ENCODE data around the gene SLC51A. TPM values are rescaled to one million over a fixed set of nuclear protein-coding genes. Genes with fewer than 3 reads are reported as not detected.

Gene SLC51A
- total RNA-seq, 1 experiment from 2014 or later, result 6.9 TPM

GRCh38 chr3:196184881-196185280, 31.5 kb upstream of the SLC51A start:
- DNase-seq (ENCODE audit: low spot score) (no peak), ATAC-seq (no peak)
- no peaks in the 10 kb centered on the region for H3K9me3 Mint-ChIP-seq
- no peak overlapping the region for H3K4me3 Mint-ChIP-seq
- no peak overlapping the region for H3K27ac Mint-ChIP-seq
- H3K27me3 Mint-ChIP-seq (ENCODE audit: low read depth), result no peaks in the 10 kb centered on the region
- H3K36me3 Mint-ChIP-seq, result no peaks in the 10 kb centered on the region
- POLR2A ChIA-PET, result no interaction called here
- CTCF ChIA-PET, result interaction anchor here (3.2 kb wide), 1 partner anchor 111 kb away, joined by 26 read pairs; no protein-coding TSS in a partner anchor
- TF ChIP-seq JAZF1 (CRISPR knock-in tag; IDR thresholded peaks at IDR 0.05) (no peak), NFYB (CRISPR knock-in tag; conservative IDR thresholded peaks at IDR 0.05; ENCODE audit: low read depth) (no peak), PREB (CRISPR knock-in tag; IDR thresholded peaks at IDR 0.05; ENCODE audit: borderline replicate concordance) (no peak), HMGA2 (CRISPR knock-in tag; IDR thresholded peaks at IDR 0.05) (no peak), HMGXB4 (CRISPR knock-in tag; IDR thresholded peaks at IDR 0.05) (no peak), STAT6 (CRISPR knock-in tag; conservative IDR thresholded peaks at IDR 0.05; ENCODE audit: low read depth) (no peak), ZNF396 (CRISPR knock-in tag; IDR thresholded peaks at IDR 0.05; ENCODE audit: borderline replicate concordance) (no peak), ZNF416 (CRISPR knock-in tag; IDR thresholded peaks at IDR 0.05) (no peak), NFE2L1 (CRISPR knock-in tag; IDR thresholded peaks at IDR 0.05) (no peak), KAT7 (CRISPR knock-in tag; IDR thresholded peaks at IDR 0.05; ENCODE audit: borderline replicate concordance) (no peak), ATF2 (CRISPR knock-in tag; IDR thresholded peaks at IDR 0.05; ENCODE audit: borderline replicate concordance, low read depth) (no peak), PRRX2 (CRISPR knock-in tag; IDR thresholded peaks at IDR 0.05) (no peak), AFF4 (CRISPR knock-in tag; IDR thresholded peaks at IDR 0.05; ENCODE audit: borderline replicate concordance) (no peak), EMX1 (CRISPR knock-in tag; IDR thresholded peaks at IDR 0.05) (no peak), GTF2I (CRISPR knock-in tag; conservative IDR thresholded peaks at IDR 0.05) (no peak), TP53 (CRISPR knock-in tag; IDR thresholded peaks at IDR 0.05) (no peak), MYBL2 (CRISPR knock-in tag; IDR thresholded peaks at IDR 0.05) (no peak), ZNF532 (CRISPR knock-in tag; IDR thresholded peaks at IDR 0.05; ENCODE audit: borderline replicate concordance) (no peak), NR1H2 (CRISPR knock-in tag; IDR thresholded peaks at IDR 0.05) (no peak)
- peaks cover 13% of the 10 kb centered on the region for H3K4me1 Mint-ChIP-seq
